Liver (tissue), 3 donors: ENCODE measurements around the gene TAGLN2.

Experiments
- CTCF ChIP-seq: fragments of 150-350 bp; IDR thresholded peaks from 2 replicates; pipeline ENCODE4 v1.5.1; 2017; ENCODE audit warnings: improper control_type of control experiment, low read depth, low read length; ENCODE audit not compliant: missing input control
- FOXA1 ChIP-seq: IDR thresholded peaks from 2 replicates; pipeline ENCODE4 v1.6.1; 2016; ENCODE audit warnings: antibody characterized with exemption
- HNF4G ChIP-seq: IDR thresholded peaks from 2 replicates; pipeline ENCODE4 v1.6.1; 2016; ENCODE audit warnings: antibody characterized with exemption
- JUND ChIP-seq, 2 donors: IDR thresholded peaks; 2 replicates each; pipeline ENCODE4 v1.6.1; 2016; ENCODE audit warnings: antibody characterized with exemption in 2 of 2
- RAD21 ChIP-seq, 2 donors: IDR thresholded peaks; 2 replicates each; pipeline ENCODE4 v1.6.1; 2016; ENCODE audit warnings: antibody characterized with exemption in 2 of 2, mild to moderate bottlenecking in 2 of 2
- RXRA ChIP-seq, 2 donors: IDR thresholded peaks; 2 replicates each; pipeline ENCODE4 v1.6.1; 2017 to 2018; ENCODE audit warnings: antibody characterized with exemption in 2 of 2, mild to moderate bottlenecking in 1 of 2
- SP1 ChIP-seq: IDR thresholded peaks from 2 replicates; pipeline ENCODE4 v1.6.1; 2018; ENCODE audit warnings: antibody characterized with exemption, mild to moderate bottlenecking
- TAF1 ChIP-seq: conservative IDR thresholded peaks from 2 replicates; pipeline ENCODE4 v1.6.1; 2016; ENCODE audit warnings: antibody characterized with exemption, mild to moderate bottlenecking
- YY1 ChIP-seq: IDR thresholded peaks from 2 replicates; pipeline ENCODE4 v1.6.1; 2016; ENCODE audit warnings: antibody characterized with exemption, mild to moderate bottlenecking
- TF ChIP-seq, protein P1 (sequence below): IDR thresholded peaks from 2 replicates; pipeline ENCODE4 v1.6.1; 2016; ENCODE audit warnings: antibody characterized with exemption
- TF ChIP-seq, protein P2 (sequence below): IDR thresholded peaks from 2 replicates; pipeline ENCODE4 v1.6.1; 2016; ENCODE audit warnings: antibody characterized with exemption
- TF ChIP-seq, protein P3 (sequence below): IDR thresholded peaks from 2 replicates; pipeline ENCODE4 v1.6.1; 2016; ENCODE audit warnings: antibody characterized with exemption, mild to moderate bottlenecking
- donor health status: healthy.
- donor health status: healthy.

- no peak for TF ChIP-seq RAD21 (IDR thresholded peaks at IDR 0.05)
- TF ChIP-seq YY1: no peak
- no peak for TF ChIP-seq CTCF
- no peak for TF ChIP-seq HNF4G
- TF ChIP-seq TAF1: no peak
- TF ChIP-seq JUND (IDR thresholded peaks at IDR 0.05): no peak
- TF ChIP-seq FOXA1: no peak
- TF ChIP-seq, protein P1, sequence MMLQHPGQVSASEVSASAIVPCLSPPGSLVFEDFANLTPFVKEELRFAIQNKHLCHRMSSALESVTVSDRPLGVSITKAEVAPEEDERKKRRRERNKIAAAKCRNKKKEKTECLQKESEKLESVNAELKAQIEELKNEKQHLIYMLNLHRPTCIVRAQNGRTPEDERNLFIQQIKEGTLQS: no peak
- TF ChIP-seq, protein P2, sequence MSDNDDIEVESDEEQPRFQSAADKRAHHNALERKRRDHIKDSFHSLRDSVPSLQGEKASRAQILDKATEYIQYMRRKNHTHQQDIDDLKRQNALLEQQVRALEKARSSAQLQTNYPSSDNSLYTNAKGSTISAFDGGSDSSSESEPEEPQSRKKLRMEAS: no peak
- no peak for TF ChIP-seq SP1
- no peak for TF ChIP-seq RXRA (IDR thresholded peaks at IDR 0.05)
- TF ChIP-seq, protein P3, sequence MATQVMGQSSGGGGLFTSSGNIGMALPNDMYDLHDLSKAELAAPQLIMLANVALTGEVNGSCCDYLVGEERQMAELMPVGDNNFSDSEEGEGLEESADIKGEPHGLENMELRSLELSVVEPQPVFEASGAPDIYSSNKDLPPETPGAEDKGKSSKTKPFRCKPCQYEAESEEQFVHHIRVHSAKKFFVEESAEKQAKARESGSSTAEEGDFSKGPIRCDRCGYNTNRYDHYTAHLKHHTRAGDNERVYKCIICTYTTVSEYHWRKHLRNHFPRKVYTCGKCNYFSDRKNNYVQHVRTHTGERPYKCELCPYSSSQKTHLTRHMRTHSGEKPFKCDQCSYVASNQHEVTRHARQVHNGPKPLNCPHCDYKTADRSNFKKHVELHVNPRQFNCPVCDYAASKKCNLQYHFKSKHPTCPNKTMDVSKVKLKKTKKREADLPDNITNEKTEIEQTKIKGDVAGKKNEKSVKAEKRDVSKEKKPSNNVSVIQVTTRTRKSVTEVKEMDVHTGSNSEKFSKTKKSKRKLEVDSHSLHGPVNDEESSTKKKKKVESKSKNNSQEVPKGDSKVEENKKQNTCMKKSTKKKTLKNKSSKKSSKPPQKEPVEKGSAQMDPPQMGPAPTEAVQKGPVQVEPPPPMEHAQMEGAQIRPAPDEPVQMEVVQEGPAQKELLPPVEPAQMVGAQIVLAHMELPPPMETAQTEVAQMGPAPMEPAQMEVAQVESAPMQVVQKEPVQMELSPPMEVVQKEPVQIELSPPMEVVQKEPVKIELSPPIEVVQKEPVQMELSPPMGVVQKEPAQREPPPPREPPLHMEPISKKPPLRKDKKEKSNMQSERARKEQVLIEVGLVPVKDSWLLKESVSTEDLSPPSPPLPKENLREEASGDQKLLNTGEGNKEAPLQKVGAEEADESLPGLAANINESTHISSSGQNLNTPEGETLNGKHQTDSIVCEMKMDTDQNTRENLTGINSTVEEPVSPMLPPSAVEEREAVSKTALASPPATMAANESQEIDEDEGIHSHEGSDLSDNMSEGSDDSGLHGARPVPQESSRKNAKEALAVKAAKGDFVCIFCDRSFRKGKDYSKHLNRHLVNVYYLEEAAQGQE: no peak
These were observed 26.2 kb upstream of the TAGLN2 start for GRCh38 chr1:159951551-159951950.
